OCI-LY3 (cell line): ENCODE measurements around the gene FUT8.

Experiments
- H2AFZ ChIP-seq: fragments of 200-600, 300-600 bp; shearing (Covaris generic); 2 replicates; pipeline ENCODE4 v1.6.0; 2014; ENCODE audit warnings: antibody characterized with exemption, low read depth, low read length
- H3K27ac ChIP-seq: fragments of 200-600, 300-600 bp; sonication (generic); 2 replicates; pipeline ENCODE4 v1.5.1; 2014; ENCODE audit warnings: mild to moderate bottlenecking, low read length, moderate library complexity, mixed read lengths
- H3K27me3 ChIP-seq: fragments of 200-600, 300-600 bp; sonication (generic); 2 replicates; pipeline ENCODE4 v1.6.1; 2014; ENCODE audit warnings: low read depth, low read length, mixed read lengths
- H3K36me3 ChIP-seq: fragments of 200-600, 300-600 bp; sonication (generic); replicated peaks from 2 replicates; pipeline ENCODE3; 2014; ENCODE audit warnings: low read depth, low read length, mixed read lengths
- H3K4me1 ChIP-seq: fragments of 300-600, 200-600 bp; sonication (generic); 2 replicates; pipeline ENCODE4 v1.6.1; 2014; ENCODE audit warnings: low read length, mixed read lengths
- H3K4me2 ChIP-seq: fragments of 200-600, 300-600 bp; sonication (generic); 2 replicates; pipeline ENCODE4 v1.6.1; 2014; ENCODE audit warnings: low read length, mixed read lengths
- H3K4me3 ChIP-seq: fragments of 300-600, 200-600 bp; sonication (generic); 2 replicates; pipeline ENCODE4 v1.5.1; 2014; ENCODE audit warnings: antibody characterized with exemption, mild to moderate bottlenecking, low read length, moderate library complexity
- H3K79me2 ChIP-seq: fragments of 300-600, 200-600 bp; shearing (Covaris generic); 2 replicates; pipeline ENCODE4 v1.6.1; 2014; ENCODE audit warnings: mild to moderate bottlenecking, low read length, mixed read lengths
- H3K9ac ChIP-seq: fragments of 300-600, 200-600 bp; shearing (Covaris generic); 2 replicates; pipeline ENCODE4 v1.6.0; 2014; ENCODE audit warnings: mild to moderate bottlenecking, low read length, moderate library complexity
- H3K9me3 ChIP-seq: fragments of 200-600, 300-600 bp; shearing (Covaris generic); 2 replicates; pipeline ENCODE4 v1.6.1; 2014; ENCODE audit warnings: low read length, mixed read lengths; ENCODE audit not compliant: insufficient read depth
- H4K20me1 ChIP-seq: fragments of 200-600, 300-600 bp; sonication (generic); 2 replicates; pipeline ENCODE4 v1.6.1; 2016; ENCODE audit warnings: low read length, mixed read lengths; ENCODE audit not compliant: insufficient read depth
- CTCF ChIP-seq: fragments of 200-600, 300-600 bp; sonication (generic); IDR thresholded peaks from 2 replicates; pipeline ENCODE4 v1.5.1; 2014; ENCODE audit warnings: antibody characterized with exemption, low read length, low read depth
- EZH2phosphoT487 ChIP-seq: fragments of 200-600 bp; shearing (Covaris generic); IDR thresholded peaks from 2 replicates; pipeline ENCODE4 v1.6.1; 2018; ENCODE audit warnings: antibody characterized with exemption, mixed run types, low read depth

The FUT8 gene

GRCh38 chr14:65788876-65789275 lies 376.3 kb downstream of the FUT8 start:
- no peak overlapping the region for H3K27ac ChIP-seq
- no peaks in the 10 kb centered on the region for H4K20me1 ChIP-seq
- H3K9me3 ChIP-seq, result no peaks in the 10 kb centered on the region
- H3K4me2 ChIP-seq, result no peak overlapping the region
- H3K36me3 ChIP-seq, result no peaks in the 10 kb centered on the region
- H3K79me2 ChIP-seq, result no peaks in the 10 kb centered on the region
- H2AFZ ChIP-seq, result no peak overlapping the region
- 0 out of 2 replicates have a peak, but pooled peaks cover 3% of the 10 kb centered on the region for H3K27me3 ChIP-seq
- no peak overlapping the region for H3K4me3 ChIP-seq
- no peaks in the 10 kb centered on the region for H3K4me1 ChIP-seq
- no peak overlapping the region for H3K9ac ChIP-seq
- TF ChIP-seq EZH2phosphoT487 (no peak), CTCF (no peak)

- H3K36me3 ChIP-seq, result no peaks in the 10 kb centered on the region
- TF ChIP-seq CTCF, result no peak
- TF ChIP-seq EZH2phosphoT487, result no peak
- no peak overlapping the region for H3K4me2 ChIP-seq
- H3K4me3 ChIP-seq, result no peak overlapping the region
- H4K20me1 ChIP-seq, result no peaks in the 10 kb centered on the region
- H3K27ac ChIP-seq, result no peak overlapping the region
- H3K27me3 ChIP-seq, result 0 out of 2 replicates have a peak, but pooled peaks cover 3% of the 10 kb centered on the region
- H3K79me2 ChIP-seq, result no peaks in the 10 kb centered on the region
- H3K9ac ChIP-seq, result no peak overlapping the region
- no peaks in the 10 kb centered on the region for H3K9me3 ChIP-seq
- H3K4me1 ChIP-seq, result no peaks in the 10 kb centered on the region
- no peak overlapping the region for H2AFZ ChIP-seq
Measured at GRCh38 chr14:65789363-65789762, 376.8 kb downstream of the FUT8 start.

GRCh38 chr14:65790172-65790815 lies 377.8 kb downstream of the FUT8 start:
- Histone ChIP-seq H3K27me3 (0 out of 2 replicates have a peak, but pooled peaks cover under 1% of the 10 kb centered on the region), H3K27ac (no peak overlapping the region), H3K9ac (no peak overlapping the region), H2AFZ (no peak overlapping the region), H3K4me3 (no peak overlapping the region), H3K79me2 (no peaks in the 10 kb centered on the region), H3K9me3 (no peaks in the 10 kb centered on the region), H3K4me1 (no peaks in the 10 kb centered on the region), H3K4me2 (no peak overlapping the region), H3K36me3 (no peaks in the 10 kb centered on the region), H4K20me1 (no peaks in the 10 kb centered on the region)
- no peak for TF ChIP-seq CTCF
- TF ChIP-seq EZH2phosphoT487, result no peak

GRCh38 chr14:65791191-65791981 lies 378.9 kb downstream of the FUT8 start:
- Histone ChIP-seq H3K9ac (no peak overlapping the region), H4K20me1 (no peaks in the 10 kb centered on the region), H2AFZ (no peak overlapping the region), H3K27ac (no peak overlapping the region), H3K27me3 (0 out of 2 replicates have a peak, but pooled peaks cover 4% of the 10 kb centered on the region), H3K4me1 (no peaks in the 10 kb centered on the region), H3K9me3 (no peaks in the 10 kb centered on the region), H3K36me3 (no peaks in the 10 kb centered on the region), H3K79me2 (no peaks in the 10 kb centered on the region), H3K4me3 (no peak overlapping the region), H3K4me2 (no peak overlapping the region)
- no peak for TF ChIP-seq EZH2phosphoT487
- TF ChIP-seq CTCF, result no peak
